DND-41 (cell line): ENCODE results near the gene SH2D7.

ENCODE experiments used
- EZH2 ChIP-seq: IDR thresholded peaks from 3 replicates; pipeline ENCODE4 v1.6.1; 2012; ENCODE audit warnings: borderline replicate concordance, low read depth, mild to moderate bottlenecking, moderate library complexity, low read length, inconsistent platforms; ENCODE audit not compliant: severe bottlenecking
- TF ChIP-seq, protein P1 (sequence below): IDR thresholded peaks from 2 replicates; pipeline ENCODE4 v1.5.1; 2012; ENCODE audit warnings: borderline replicate concordance, low read length, moderate library complexity, mild to moderate bottlenecking; ENCODE audit not compliant: poor library complexity, severe bottlenecking; ENCODE audit errors: extremely low read depth

- TF ChIP-seq, protein P1, sequence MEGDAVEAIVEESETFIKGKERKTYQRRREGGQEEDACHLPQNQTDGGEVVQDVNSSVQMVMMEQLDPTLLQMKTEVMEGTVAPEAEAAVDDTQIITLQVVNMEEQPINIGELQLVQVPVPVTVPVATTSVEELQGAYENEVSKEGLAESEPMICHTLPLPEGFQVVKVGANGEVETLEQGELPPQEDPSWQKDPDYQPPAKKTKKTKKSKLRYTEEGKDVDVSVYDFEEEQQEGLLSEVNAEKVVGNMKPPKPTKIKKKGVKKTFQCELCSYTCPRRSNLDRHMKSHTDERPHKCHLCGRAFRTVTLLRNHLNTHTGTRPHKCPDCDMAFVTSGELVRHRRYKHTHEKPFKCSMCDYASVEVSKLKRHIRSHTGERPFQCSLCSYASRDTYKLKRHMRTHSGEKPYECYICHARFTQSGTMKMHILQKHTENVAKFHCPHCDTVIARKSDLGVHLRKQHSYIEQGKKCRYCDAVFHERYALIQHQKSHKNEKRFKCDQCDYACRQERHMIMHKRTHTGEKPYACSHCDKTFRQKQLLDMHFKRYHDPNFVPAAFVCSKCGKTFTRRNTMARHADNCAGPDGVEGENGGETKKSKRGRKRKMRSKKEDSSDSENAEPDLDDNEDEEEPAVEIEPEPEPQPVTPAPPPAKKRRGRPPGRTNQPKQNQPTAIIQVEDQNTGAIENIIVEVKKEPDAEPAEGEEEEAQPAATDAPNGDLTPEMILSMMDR, result no peak
- no peak for TF ChIP-seq EZH2
Observed at GRCh38 chr15:78103406-78104118, 11.2 kb downstream of the SH2D7 start.
